OCI-LY7 (cell line): Measurements from ENCODE around the gene ATXN1. TPM values are rescaled to one million over a fixed set of nuclear protein-coding genes. Genes with fewer than 3 reads are reported as not detected.

Experiments used
- BruUV-seq: library from RNA; stranded (reverse); fragments of 400-500 nt; replicated peaks from 2 replicates; lab custom pipeline; 2021; lab: Mats Ljungman, UMichigan
- CTCF ChIA-PET: fragments of 300-600 bp; sonication (Branson Sonifier 250); formaldehyde crosslinking; loops from one replicate; lab custom pipeline; 2022; ENCODE audit warnings: antibody characterized with exemption; ENCODE audit not compliant: unreplicated experiment; lab: Charles Lee
- POLR2A ChIA-PET: fragments of 300-600 bp; sonication (Branson Sonifier 250); formaldehyde crosslinking; loops from one replicate; lab custom pipeline; 2022; ENCODE audit warnings: antibody characterized with exemption; lab: Charles Lee
- DNase-seq: peaks from one replicate; pipeline ENCODE4 v3.0.0-alpha.2; 2015; ENCODE audit warnings: low spot score
- H2AFZ ChIP-seq: fragments of 200-600 bp; sonication (generic), shearing (Covaris generic); 2 replicates; pipeline ENCODE4 v1.6.1; 2014; ENCODE audit warnings: mild to moderate bottlenecking, antibody characterized with exemption, low read length, moderate library complexity
- H3K27ac ChIP-seq: fragments of 200-600 bp; sonication (generic); 2 replicates; pipeline ENCODE4 v1.5.1; 2014; ENCODE audit warnings: mixed run types, low read depth, mild to moderate bottlenecking, moderate library complexity, low read length, inconsistent platforms; ENCODE audit not compliant: poor library complexity, severe bottlenecking
- H3K36me3 ChIP-seq: fragments of 200-600 bp; sonication (generic); 2 replicates; pipeline ENCODE4 v1.6.1; 2014; ENCODE audit warnings: mild to moderate bottlenecking, antibody characterized with exemption, low read length, moderate library complexity, mixed read lengths; ENCODE audit not compliant: insufficient read depth
- H3K4me1 ChIP-seq: fragments of 200-600 bp; sonication (generic); 2 replicates; pipeline ENCODE4 v1.5.1; 2014; ENCODE audit warnings: mild to moderate bottlenecking, low read length; ENCODE audit not compliant: insufficient read depth, poor library complexity, severe bottlenecking
- H3K4me2 ChIP-seq: fragments of 200-600 bp; sonication (generic); 2 replicates; pipeline ENCODE4 v1.6.1; 2014; ENCODE audit warnings: mild to moderate bottlenecking, low read length
- H3K4me3 ChIP-seq: fragments of 200-600 bp; sonication (generic); 2 replicates; pipeline ENCODE4 v1.5.1; 2014; ENCODE audit warnings: mild to moderate bottlenecking, low read depth, low read length; ENCODE audit not compliant: poor library complexity, severe bottlenecking
- H3K79me2 ChIP-seq: fragments of 200-600 bp; sonication (generic); 2 replicates; pipeline ENCODE4 v1.6.1; 2016; ENCODE audit warnings: low read depth, mild to moderate bottlenecking, low read length, moderate library complexity, mixed read lengths; ENCODE audit not compliant: insufficient read depth
- H3K9me2 ChIP-seq: fragments of 200-600 bp; sonication (generic); 2 replicates; pipeline ENCODE4 v1.6.1; 2016; ENCODE audit warnings: mild to moderate bottlenecking, low read length, mixed read lengths; ENCODE audit not compliant: insufficient read depth
- H3K9me3 ChIP-seq: fragments of 200-600 bp; sonication (generic); 2 replicates; pipeline ENCODE4 v1.6.1; 2014; ENCODE audit warnings: mild to moderate bottlenecking, mixed run types, low read length, mixed read lengths
- H4K20me1 ChIP-seq: fragments of 200-600 bp; sonication (generic); 2 replicates; pipeline ENCODE4 v1.6.1; 2014; ENCODE audit warnings: mild to moderate bottlenecking, antibody characterized with exemption, low read length, moderate library complexity, mixed read lengths; ENCODE audit not compliant: insufficient read depth
- CTCF ChIP-seq: fragments of 200-600 bp; sonication (generic); conservative IDR thresholded peaks from 2 replicates; pipeline ENCODE4 v1.5.1; 2014; ENCODE audit warnings: mild to moderate bottlenecking, antibody characterized with exemption, low read length, moderate library complexity, mixed read lengths
- EZH2phosphoT487 ChIP-seq: fragments of 200-600 bp; sonication (generic); IDR thresholded peaks from 2 replicates; pipeline ENCODE4 v1.6.1; 2018; ENCODE audit warnings: low read depth, borderline replicate concordance, mild to moderate bottlenecking, mixed run types, antibody characterized with exemption, low read length, moderate library complexity, mixed read lengths
- intact Hi-C: fragments of 100-400 bp; cut with micrococcal nuclease; formaldehyde crosslinking; loops from one replicate; pipeline ENCODE4 v1.10.0; 2022; ENCODE audit not compliant: unreplicated experiment
- total RNA-seq, 2 experiments: library from RNA; depleted of rRNA in 1 of 2; stranded (reverse); fragments of >200 nt in 1 of 2; shearing (Covaris generic) in 1 of 2; gene quantifications; 2 replicates each; pipeline ENCODE4 v1.2.3, GENCODE V29; 2014 to 2022

ATXN1 gene
- total RNA-seq, 2 experiments from 2014 or later: not detected

- H3K9me2 ChIP-seq: no peaks in the 10 kb centered on the region
- no peaks in the 10 kb centered on the region for H3K4me1 ChIP-seq
- H3K27ac ChIP-seq: no peak overlapping the region
- H3K4me3 ChIP-seq: no peak overlapping the region
- TF ChIP-seq CTCF (no peak), EZH2phosphoT487 (no peak)
- H3K9me3 ChIP-seq: no peaks in the 10 kb centered on the region
- H3K36me3 ChIP-seq: no peaks in the 10 kb centered on the region
- no peak overlapping the region for H3K4me2 ChIP-seq
- H4K20me1 ChIP-seq: no peaks in the 10 kb centered on the region
- H2AFZ ChIP-seq: no peak overlapping the region
- intact Hi-C loops: no loop called here
- CTCF ChIA-PET: no interaction called here
- POLR2A ChIA-PET: interaction anchor here (0.6 kb wide), 1 partner anchor 43 kb away, joined by 4 read pairs; no protein-coding TSS in a partner anchor
- BruUV-seq: no TSS peak
- DNase-seq: no peak
- H3K79me2 ChIP-seq: no peaks in the 10 kb centered on the region
Measured at GRCh38 chr6:16752206-16752866, 8.9 kb downstream of the ATXN1 start.

- intact Hi-C loops: no loop called here
Measured at GRCh38 chr6:16751251-16751946, 9.9 kb downstream of the ATXN1 start.

More at GRCh38 chr6:16751251-16751946, 9.9 kb downstream of the ATXN1 start:
- no peak overlapping the region for H3K4me2 ChIP-seq
- POLR2A ChIA-PET: no interaction called here
- no TSS peak for BruUV-seq
- DNase-seq: no peak
- no peak overlapping the region for H2AFZ ChIP-seq
- no peaks in the 10 kb centered on the region for H3K4me1 ChIP-seq
- H3K79me2 ChIP-seq: no peaks in the 10 kb centered on the region
- CTCF ChIA-PET: no interaction called here
- no peaks in the 10 kb centered on the region for H3K9me3 ChIP-seq
- H3K9me2 ChIP-seq: no peaks in the 10 kb centered on the region
- no peak for TF ChIP-seq CTCF
- TF ChIP-seq EZH2phosphoT487: no peak
- no peaks in the 10 kb centered on the region for H4K20me1 ChIP-seq
- no peak overlapping the region for H3K27ac ChIP-seq
- H3K4me3 ChIP-seq: no peak overlapping the region
- H3K36me3 ChIP-seq: no peaks in the 10 kb centered on the region
